HG02798 (cell line): ENCODE results near the gene GPR152.
"Not testable (repeated sequence)": the region's sequence is repeated elsewhere in the genome, so short reads cannot be mapped to it uniquely, and the experiment has no call there.

ENCODE experiments used
- ATAC-seq: cut with Tn5 transposase; IDR thresholded peaks from one replicate; pipeline ENCODE4 v1.9.1; 2021; ENCODE audit warnings: mild to moderate bottlenecking; ENCODE audit not compliant: unreplicated experiment, poor library complexity

Gene GPR152

GRCh38 chr11:67415501-67416304 lies 36.8 kb downstream of the GPR152 start, which contains the start of gene CARNS1:
TSS of gene CARNS1 (plus strand) at chr11:67415678. CDS start at chr11:67416200, 522 bp downstream.
- no peak for ATAC-seq

DNA sequence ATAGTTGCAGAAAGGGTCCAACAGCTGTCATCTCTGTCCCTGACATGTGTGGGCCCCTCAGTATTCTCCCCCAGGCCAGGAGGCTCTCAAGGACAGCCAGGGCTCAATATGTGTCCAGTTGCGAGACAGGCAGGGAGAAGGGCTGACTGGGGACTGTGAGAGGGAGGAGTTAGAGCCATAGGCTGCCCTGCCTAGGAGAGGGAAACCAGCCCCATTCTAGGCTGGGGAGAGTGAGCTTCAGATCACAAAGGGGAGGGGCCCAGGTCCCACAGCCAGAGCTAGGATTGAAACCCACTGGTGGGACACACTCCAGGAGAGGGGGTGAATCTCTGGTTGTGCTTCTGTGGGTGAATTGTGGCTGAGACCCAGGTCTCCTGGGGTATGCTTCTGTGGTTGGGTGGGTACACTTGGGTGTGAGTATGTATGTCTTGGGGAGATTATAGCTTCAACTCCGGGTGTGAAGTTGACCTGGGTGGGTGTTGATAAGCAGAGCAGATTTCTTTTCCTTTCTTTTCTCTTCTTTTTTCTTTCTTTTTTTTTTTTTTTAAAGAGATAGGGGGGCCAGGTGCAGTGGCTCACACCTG lies 39.2 kb downstream of the GPR152 start:
- no peak for ATAC-seq

- ATAC-seq = no peak
Measured at GRCh38 chr11:67412495-67413179, 39.9 kb downstream of the GPR152 start.

- ATAC-seq = no peak
Measured at GRCh38 chr11:67411785-67412152, 40.8 kb downstream of the GPR152 start.

GRCh38 chr11:67410984-67411784 lies 41.3 kb downstream of the GPR152 start:
- ATAC-seq = no peak

DNA sequence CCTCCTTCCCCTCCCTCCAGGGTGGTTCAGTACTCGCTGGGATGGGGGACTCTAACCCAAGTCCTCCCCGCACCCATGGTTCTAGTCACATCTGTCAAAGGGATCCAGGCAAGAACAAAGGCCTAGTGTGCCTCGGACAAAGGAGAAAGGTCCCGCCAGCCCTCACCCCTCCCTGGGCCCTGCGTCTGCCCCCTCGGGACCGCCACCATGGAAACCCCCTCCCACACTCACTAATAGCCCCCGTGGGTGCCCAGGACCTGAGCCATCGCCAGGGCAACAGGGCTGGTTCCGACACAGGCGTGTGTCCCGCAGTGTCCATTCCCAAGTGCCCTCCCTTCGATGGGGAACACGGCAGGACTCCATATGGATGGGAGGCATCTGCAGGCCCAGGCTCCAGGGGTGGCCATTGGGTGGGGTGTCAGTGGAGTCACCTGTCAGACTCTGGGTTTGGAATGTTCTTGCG lies 42.1 kb downstream of the GPR152 start:
- ATAC-seq = no peak

DNA sequence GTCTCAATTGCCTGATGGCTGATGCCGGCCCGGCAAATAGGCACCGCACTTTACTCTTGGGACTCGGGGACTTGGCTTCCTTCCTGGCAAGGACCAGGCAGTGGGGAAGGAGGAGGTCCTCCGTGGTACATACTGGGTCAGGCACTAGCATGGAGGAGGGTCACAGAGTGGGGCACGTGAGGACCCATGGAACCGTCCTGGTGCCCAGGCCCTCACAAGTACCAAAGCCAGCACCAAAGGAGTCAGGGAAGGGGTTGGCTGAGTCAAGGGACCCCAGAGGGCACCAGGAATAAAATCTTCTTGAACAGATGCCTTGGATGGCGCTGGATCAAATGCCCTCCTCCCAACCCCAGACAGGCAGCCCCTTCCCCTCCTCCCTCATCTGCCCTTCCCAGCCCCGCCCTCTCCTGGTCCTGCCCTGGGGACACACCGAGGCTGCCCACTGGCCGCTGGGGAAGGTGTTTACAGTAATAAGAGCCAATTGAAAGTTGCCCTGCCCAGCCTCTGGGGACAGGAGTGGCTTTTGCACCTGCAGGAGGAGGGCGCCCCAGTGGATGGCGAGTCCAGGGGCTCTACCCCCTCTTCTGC lies 42.7 kb downstream of the GPR152 start:
- no peak for ATAC-seq

- ATAC-seq = peak; percentile 42
Measured at GRCh38 chr11:67409261-67409666, 43.3 kb downstream of the GPR152 start.

- no peak for ATAC-seq
Measured at GRCh38 chr11:67408437-67409200, 43.9 kb downstream of the GPR152 start.

DNA sequence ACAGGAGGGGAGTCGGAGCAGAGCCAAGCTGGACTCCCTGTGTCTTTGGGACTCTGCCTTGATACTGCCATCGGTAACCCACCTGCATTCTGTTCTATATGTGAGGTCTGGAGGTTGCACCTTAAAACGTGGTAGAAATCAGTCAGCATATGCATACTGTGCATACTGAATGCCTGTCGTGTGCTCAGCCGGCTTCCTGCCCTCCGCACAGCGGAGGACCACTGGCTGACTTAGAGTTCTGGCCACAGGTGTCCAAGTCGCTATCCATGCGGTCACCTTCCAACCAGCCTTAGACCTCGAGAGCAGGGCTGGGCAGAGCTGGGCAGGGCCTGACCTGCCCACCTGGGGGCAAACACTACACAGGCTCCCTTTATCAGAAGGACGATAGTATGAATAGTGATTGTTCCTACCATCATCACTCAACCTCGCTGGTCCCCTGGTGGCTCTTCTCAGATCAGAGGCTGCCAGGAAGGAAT lies 44.8 kb downstream of the GPR152 start:
- ATAC-seq = no peak

- ATAC-seq = no peak
Measured at GRCh38 chr11:67406969-67407687, 45.4 kb downstream of the GPR152 start.

- no peak for ATAC-seq
Measured at GRCh38 chr11:67406420-67406968, 46.0 kb downstream of the GPR152 start.

- ATAC-seq = no peak
Measured at GRCh38 chr11:67405688-67406339, 46.7 kb downstream of the GPR152 start.

DNA sequence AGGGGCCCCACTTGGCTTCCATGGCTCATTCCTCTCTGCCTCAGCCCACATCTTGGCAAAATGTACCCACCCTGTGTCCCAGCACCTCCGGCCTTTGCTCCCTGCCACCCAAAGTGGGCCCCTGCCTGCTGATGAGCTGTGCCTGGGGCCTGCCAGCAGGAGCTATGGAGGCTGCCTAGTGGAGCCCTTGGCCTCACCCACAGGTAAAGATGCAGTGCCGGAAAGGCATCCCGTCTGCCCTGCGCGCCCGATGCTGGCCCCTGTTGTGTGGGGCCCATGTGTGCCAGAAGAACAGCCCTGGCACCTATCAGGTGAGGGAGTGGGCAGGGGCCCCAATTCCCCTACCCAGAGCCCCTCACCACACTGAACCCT lies 47.3 kb downstream of the GPR152 start:
- ATAC-seq = no peak

DNA sequence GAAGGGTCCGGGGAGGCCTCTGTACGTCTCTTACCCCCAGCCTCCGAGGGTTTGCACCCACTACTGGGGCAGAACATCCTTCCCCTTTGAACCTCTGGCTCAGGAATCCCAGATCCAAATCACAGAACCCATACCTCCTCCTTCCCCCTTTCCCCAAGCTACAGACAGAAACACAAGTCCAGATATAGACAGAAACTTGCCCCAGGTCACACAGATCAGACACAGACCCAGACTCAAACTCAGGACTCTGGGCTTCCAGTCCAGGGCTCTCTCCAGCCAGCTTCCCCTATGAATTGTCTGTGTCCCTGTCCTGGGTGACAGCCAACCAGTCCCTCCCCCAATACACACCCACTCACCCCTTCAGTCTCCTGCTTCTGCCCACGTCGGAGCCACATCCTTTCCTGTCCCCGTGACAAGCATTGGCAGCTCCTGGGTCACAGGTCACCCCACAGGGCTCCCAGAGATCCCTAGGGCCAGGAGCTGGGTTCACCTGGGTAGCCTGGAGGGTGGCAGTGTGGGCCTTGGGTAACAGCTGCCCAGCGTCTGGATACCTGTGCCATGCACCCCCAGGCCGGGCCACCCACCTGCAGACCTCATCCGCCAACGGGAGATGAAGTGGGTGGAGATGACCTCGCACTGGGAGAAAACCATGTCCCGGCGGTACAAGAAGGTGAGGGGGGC lies 47.9 kb downstream of the GPR152 start:
- no peak for ATAC-seq

DNA sequence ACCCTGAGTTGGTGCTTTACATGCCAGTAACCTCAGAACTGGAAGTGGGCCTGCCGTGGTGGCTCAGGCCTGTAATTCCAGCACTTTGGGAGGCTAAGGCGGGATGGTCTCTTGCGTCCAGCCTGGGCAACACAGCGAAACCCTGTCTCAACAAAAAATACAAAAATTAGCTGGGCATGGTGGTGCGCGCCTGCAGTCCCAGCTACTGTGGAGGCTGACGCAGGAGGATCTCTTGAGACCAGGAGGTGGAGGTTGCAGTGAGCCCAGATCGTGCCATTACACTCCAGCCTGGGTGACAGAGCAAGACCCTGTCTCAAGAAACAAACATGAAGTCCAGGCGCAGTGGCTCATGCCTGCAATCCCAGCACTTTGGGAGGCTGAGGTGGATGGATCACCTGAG lies 49.4 kb downstream of the GPR152 start:
- not testable (repeated sequence) for ATAC-seq

DNA sequence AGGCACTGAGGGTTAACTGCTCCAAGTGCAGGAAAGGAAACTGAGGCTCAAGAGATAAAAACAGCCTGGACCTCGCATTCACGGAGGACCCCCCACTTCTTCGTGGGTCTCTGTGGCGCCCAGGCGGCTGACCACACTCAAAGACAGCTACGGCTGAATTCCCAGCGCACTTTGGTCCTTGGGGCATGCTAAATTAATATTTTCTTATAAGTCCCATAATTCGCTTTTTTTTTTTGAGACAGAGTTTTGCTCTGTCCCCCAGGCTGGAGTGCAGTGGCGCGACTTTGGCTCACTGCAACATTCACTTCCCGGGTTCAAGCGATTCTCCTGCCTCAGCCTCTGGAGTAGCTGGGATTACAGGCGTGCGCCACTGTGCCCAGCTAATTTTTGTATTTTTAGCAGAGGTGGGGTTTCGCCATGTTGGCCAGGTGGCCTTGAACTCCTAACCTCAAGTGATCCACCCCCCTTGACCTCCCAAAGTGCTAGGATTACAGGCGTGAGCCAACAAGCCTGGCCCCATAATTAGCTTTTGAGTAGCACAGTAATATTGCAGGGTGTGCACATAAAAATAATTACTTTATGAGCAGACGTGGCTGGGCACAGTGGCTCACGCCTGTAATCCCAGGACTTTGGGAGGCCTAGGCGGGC lies 50.2 kb downstream of the GPR152 start:
- ATAC-seq = not testable (repeated sequence)
